Natural killer cell (primary cell): ENCODE measurements around the gene NLRP10. TPM values are rescaled to one million over a fixed set of nuclear protein-coding genes. Genes with fewer than 3 reads are reported as not detected.

Experiments
- ATAC-seq, 3 donors: fragments of 150-1000 bp in 2 of 3; fragments of 200-7000 bp in 1 of 3; cut with Tn5 transposase; 1 replicate in 1 of 3; 2 replicates in 2 of 3; pipeline ENCODE4 v1.10.0; 2021; ENCODE audit warnings: mild to moderate bottlenecking in 2 of 3, moderate library complexity in 2 of 3
- DNase-seq, 2 donors: peaks; one replicate each; pipeline versions ENCODE4 v3.0.0 to v3.0.0-alpha.2; 2013 to 2021; ENCODE audit warnings: mixed read lengths in 1 of 2
- H3K27ac ChIP-seq: one replicate; pipeline ENCODE4 v1.5.1; 2013; ENCODE audit warnings: mild to moderate bottlenecking, low read length
- H3K27me3 ChIP-seq: one replicate; pipeline ENCODE4 v1.6.1; 2013; ENCODE audit warnings: low read length; ENCODE audit not compliant: control insufficient read depth, insufficient read depth
- H3K36me3 ChIP-seq: one replicate; pipeline ENCODE4 v1.6.1; 2013; ENCODE audit warnings: low read length; ENCODE audit not compliant: control insufficient read depth, insufficient read depth
- H3K4me1 ChIP-seq: one replicate; pipeline ENCODE4 v1.6.1; 2013; ENCODE audit warnings: low read length; ENCODE audit not compliant: control insufficient read depth, insufficient read depth
- H3K4me3 ChIP-seq: one replicate; pipeline ENCODE4 v1.5.1; 2013; ENCODE audit warnings: low read length
- H3K9me3 ChIP-seq: one replicate; pipeline ENCODE4 v1.6.1; 2013; ENCODE audit warnings: low read length; ENCODE audit not compliant: control insufficient read depth, insufficient read depth
- H3K27ac Mint-ChIP-seq, 2 donors: one replicate each; pipeline ENCODE4 v1.8.0; 2022; ENCODE audit warnings: mild to moderate bottlenecking in 2 of 2, mixed read lengths in 2 of 2, moderate library complexity in 1 of 2
- H3K27me3 Mint-ChIP-seq, 2 donors: one replicate each; pipeline ENCODE4 v1.8.0; 2022; ENCODE audit warnings: low read depth in 2 of 2, mixed read lengths in 2 of 2
- H3K36me3 Mint-ChIP-seq: one replicate; pipeline ENCODE4 v1.8.0; 2022; ENCODE audit warnings: mixed read lengths
- H3K4me1 Mint-ChIP-seq, 2 donors: one replicate each; pipeline ENCODE4 v1.8.0; 2022; ENCODE audit warnings: mixed read lengths in 2 of 2
- H3K4me3 Mint-ChIP-seq: one replicate; pipeline ENCODE4 v1.8.0; 2022; ENCODE audit warnings: mild to moderate bottlenecking, moderate library complexity, mixed read lengths
- H3K9me3 Mint-ChIP-seq, 2 donors: one replicate each; pipeline ENCODE4 v1.8.0; 2022; ENCODE audit warnings: mixed read lengths in 2 of 2
- WGBS: methylation state at CpG from one replicate; pipeline ENCODE4 v1.1.7; 2013; ENCODE audit warnings: missing lambda C conversion rate; ENCODE audit not compliant: insufficient coverage; 5-methylcytosine and 5-hydroxymethylcytosine counted together
- intact Hi-C: fragments of 100-400 bp; cut with micrococcal nuclease; formaldehyde crosslinking; loops from one replicate; pipeline ENCODE4 v1.14.2; 2022
- total RNA-seq, 4 donors: library from RNA; stranded (reverse); fragments of 120-200 nt in 1 of 4; gene quantifications; one replicate each; pipeline versions ENCODE4 v1.2.3 to v1.2.4, GENCODE V29; 2013 to 2022
- TF ChIP-seq, protein P1 (sequence below): fragments of 200-600 bp; IDR thresholded peaks from one replicate; pipeline ENCODE4 v1.8.0; 2022; ENCODE audit warnings: antibody characterized with exemption

NLRP10 gene
- total RNA-seq, 3 donors from 2014 or later (not counting 1 experiment from before 2014, with no cell fraction given) = not detected

DNA sequence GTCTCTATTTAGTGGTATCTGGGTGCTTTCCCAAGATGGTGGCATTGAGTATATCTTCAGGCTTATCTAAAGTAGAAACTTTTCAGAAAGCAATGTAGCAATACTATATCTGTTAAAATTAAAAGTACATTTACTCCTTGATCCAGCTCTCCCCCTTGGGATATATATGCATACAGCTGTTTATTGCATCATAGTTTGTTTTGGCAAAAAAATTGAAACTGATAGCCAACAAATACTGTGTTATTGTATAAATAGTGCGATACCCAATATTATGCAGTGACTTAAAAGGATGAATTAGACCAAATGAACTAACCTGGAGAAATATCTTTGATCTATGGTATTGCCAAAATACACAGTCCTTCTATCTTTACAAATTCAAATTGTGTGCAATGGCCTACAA lies 15.3 kb downstream of the NLRP10 start:
- H3K27me3 Mint-ChIP-seq = peaks cover 7 to 9% of the 10 kb centered on the region in 2 donors
- ATAC-seq (no peak), DNase-seq (no peak)
- no peaks in the 10 kb centered on the region for H3K4me1 ChIP-seq
- no peaks in the 10 kb centered on the region for H3K27me3 ChIP-seq
- H3K4me1 Mint-ChIP-seq = no peaks in the 10 kb centered on the region
- no CpG with 5 or more reads among the region's 1 CpG for WGBS
- intact Hi-C loops = no loop called here
- TF ChIP-seq, protein P1, sequence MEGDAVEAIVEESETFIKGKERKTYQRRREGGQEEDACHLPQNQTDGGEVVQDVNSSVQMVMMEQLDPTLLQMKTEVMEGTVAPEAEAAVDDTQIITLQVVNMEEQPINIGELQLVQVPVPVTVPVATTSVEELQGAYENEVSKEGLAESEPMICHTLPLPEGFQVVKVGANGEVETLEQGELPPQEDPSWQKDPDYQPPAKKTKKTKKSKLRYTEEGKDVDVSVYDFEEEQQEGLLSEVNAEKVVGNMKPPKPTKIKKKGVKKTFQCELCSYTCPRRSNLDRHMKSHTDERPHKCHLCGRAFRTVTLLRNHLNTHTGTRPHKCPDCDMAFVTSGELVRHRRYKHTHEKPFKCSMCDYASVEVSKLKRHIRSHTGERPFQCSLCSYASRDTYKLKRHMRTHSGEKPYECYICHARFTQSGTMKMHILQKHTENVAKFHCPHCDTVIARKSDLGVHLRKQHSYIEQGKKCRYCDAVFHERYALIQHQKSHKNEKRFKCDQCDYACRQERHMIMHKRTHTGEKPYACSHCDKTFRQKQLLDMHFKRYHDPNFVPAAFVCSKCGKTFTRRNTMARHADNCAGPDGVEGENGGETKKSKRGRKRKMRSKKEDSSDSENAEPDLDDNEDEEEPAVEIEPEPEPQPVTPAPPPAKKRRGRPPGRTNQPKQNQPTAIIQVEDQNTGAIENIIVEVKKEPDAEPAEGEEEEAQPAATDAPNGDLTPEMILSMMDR = no peak
- peaks cover under 1% of the 10 kb centered on the region for H3K9me3 ChIP-seq
- no peaks in the 10 kb centered on the region for H3K36me3 ChIP-seq
- H3K27ac Mint-ChIP-seq = no peak overlapping the region
- no peak overlapping the region for H3K4me3 ChIP-seq
- H3K27ac ChIP-seq = no peak overlapping the region
- no peaks in the 10 kb centered on the region for H3K36me3 Mint-ChIP-seq
- H3K4me3 Mint-ChIP-seq = no peak overlapping the region
- no peaks in the 10 kb centered on the region for H3K9me3 Mint-ChIP-seq

DNA sequence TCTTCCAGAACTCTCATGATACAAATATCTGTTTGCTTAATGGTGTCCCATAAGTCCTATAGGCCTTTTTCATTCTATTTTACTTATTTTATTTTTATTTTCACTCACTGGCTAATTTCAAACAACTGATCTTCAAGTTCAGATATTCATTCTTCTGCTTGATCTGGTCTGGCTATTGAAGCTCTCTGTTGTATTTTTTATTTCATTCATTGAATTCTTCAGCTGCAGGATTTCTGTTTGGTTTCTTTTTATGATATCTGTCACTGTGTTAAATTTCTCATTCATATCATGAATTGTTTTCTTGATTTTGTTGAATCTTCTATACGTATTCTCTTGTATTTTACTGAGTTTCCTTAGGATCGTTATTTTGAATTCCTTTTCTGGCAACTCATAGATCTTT lies 21.1 kb downstream of the NLRP10 start:
- H3K27ac ChIP-seq = no peak overlapping the region
- H3K27ac Mint-ChIP-seq = no peak overlapping the region
- TF ChIP-seq, protein P1 = no peak
- no peaks in the 10 kb centered on the region for H3K4me1 Mint-ChIP-seq
- no peak overlapping the region for H3K4me3 ChIP-seq
- DNase-seq (no peak), ATAC-seq (no peak)
- intact Hi-C loops = no loop called here
- H3K4me1 ChIP-seq = no peaks in the 10 kb centered on the region
- peaks cover 6% of the 10 kb centered on the region for H3K9me3 ChIP-seq
- no peak overlapping the region for H3K4me3 Mint-ChIP-seq
- H3K36me3 Mint-ChIP-seq = peaks cover 10% of the 10 kb centered on the region
- peaks cover 5 to 12% of the 10 kb centered on the region in 2 donors for H3K9me3 Mint-ChIP-seq
- H3K36me3 ChIP-seq = no peaks in the 10 kb centered on the region
- peaks cover 0 to 16% of the 10 kb centered on the region in 2 donors for H3K27me3 Mint-ChIP-seq
- no CpG with 5 or more reads among the region's 2 CpGs for WGBS
- H3K27me3 ChIP-seq = no peaks in the 10 kb centered on the region

DNA sequence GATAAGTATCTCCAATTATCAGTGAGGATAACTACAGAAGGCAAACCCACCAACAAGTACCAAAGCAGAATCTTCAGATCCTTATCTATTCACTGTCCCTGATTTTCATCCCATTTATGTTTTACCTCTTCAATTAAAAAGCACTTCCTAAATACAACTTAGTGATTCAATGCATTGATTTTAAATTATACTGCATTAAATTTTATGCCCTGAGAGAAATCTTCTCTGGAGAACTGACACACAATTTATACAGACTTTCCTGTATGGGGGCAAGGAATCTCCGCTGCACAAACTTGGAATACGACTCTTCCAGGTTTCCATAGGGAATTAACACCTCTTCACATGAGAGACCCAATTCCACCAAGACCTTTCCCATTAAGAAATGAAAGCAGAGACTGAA lies 23.6 kb downstream of the NLRP10 start, which contains the start of gene OR10A3:
Gene OR10A3 (minus strand): TSS at position 101 of the 400 bp plus-strand sequence. CDS start 2,188 bp downstream, outside the sequence.
- Histone ChIP-seq H3K36me3 (no peaks in the 10 kb centered on the region), H3K27ac (no peak within 1 kb of the TSS), H3K9me3 (peaks cover 6% of the 10 kb centered on the region), H3K4me1 (no peaks in the 10 kb centered on the region), H3K27me3 (no peaks in the 10 kb centered on the region), H3K4me3 (no peak within 1 kb of the TSS)
- 83% methylated on average over 2 of the region's 2 CpGs for WGBS
- H3K4me3 Mint-ChIP-seq = no peak within 1 kb of the TSS
- peaks cover 10% of the 10 kb centered on the region for H3K36me3 Mint-ChIP-seq
- TF ChIP-seq, protein P1 = no peak
- H3K4me1 Mint-ChIP-seq = no peaks in the 10 kb centered on the region
- ATAC-seq = no peak
- no peak for DNase-seq
- H3K27ac Mint-ChIP-seq = no peak within 1 kb of the TSS
- peaks cover 0 to 8% of the 10 kb centered on the region in 2 donors for H3K27me3 Mint-ChIP-seq
- intact Hi-C loops = no loop called here
- H3K9me3 Mint-ChIP-seq = peaks cover 5 to 12% of the 10 kb centered on the region in 2 donors

DNA sequence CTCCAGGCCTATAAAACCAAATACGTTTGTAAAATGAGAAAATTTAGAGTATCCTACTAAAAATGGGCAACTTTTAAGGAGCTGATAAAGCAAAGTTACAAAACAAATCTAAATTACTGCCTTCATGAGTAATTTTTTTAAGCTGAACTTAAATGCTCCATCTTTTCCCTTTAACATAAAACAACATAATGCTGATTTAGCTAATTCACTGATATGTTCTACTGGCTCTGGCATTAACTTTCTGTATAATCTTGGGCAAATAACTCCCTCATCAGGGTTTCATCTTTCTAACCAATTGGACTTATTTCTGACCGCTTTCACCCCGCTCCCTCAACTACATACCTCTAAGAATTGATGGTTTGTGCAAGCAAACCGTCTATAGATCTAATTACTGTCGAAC lies 24.1 kb downstream of the NLRP10 start:
- Mint-ChIP-seq H3K9me3 (peaks cover 5 to 12% of the 10 kb centered on the region in 2 donors), H3K27me3 (peaks cover 0 to 8% of the 10 kb centered on the region in 2 donors), H3K4me1 (no peaks in the 10 kb centered on the region), H3K36me3 (peaks cover 10% of the 10 kb centered on the region), H3K27ac (no peak overlapping the region), H3K4me3 (no peak overlapping the region)
- Histone ChIP-seq H3K4me3 (no peak overlapping the region), H3K4me1 (no peaks in the 10 kb centered on the region), H3K27me3 (no peaks in the 10 kb centered on the region), H3K36me3 (no peaks in the 10 kb centered on the region), H3K9me3 (peaks cover 6% of the 10 kb centered on the region), H3K27ac (no peak overlapping the region)
- ATAC-seq (no peak), DNase-seq (no peak)
- intact Hi-C loops = no loop called here
- TF ChIP-seq, protein P1 = no peak
- 69% methylated on average over 4 of the region's 5 CpGs for WGBS
